ENCODE results near the gene HSD17B2. TPM values are rescaled to one million over a fixed set of nuclear protein-coding genes. Genes with fewer than 3 reads are reported as not detected.

Gene HSD17B2
- total and polyA plus RNA-seq, 4 donors, result 2.7 to 6.2 (median 3.1) TPM

GRCh38 chr16:82011199-82011641, 23.8 kb upstream of the HSD17B2 start, which contains the start of gene SDR42E1:
Gene SDR42E1 (minus strand): TSS chr16:82011470. CDS start chr16:82000858, 10,612 bp downstream.
- H3K9ac ChIP-seq (ENCODE audit: insufficient read depth in 1 of 2, low read length in 2 of 2), result no peak within 1 kb of the TSS
- no peaks in the 10 kb centered on the region for H3K36me3 ChIP-seq (ENCODE audit: control insufficient read depth in 4 of 4, insufficient read depth in 4 of 4, low read length in 4 of 4)
- TF ChIP-seq CTCF (IDR thresholded peaks at IDR 0.05; ENCODE audit: control extremely low read depth, extremely low read depth), result no peak
- ATAC-seq (ENCODE audit: insufficient read depth, low FRiP score), result peak; percentile 92
- peak within 1 kb of the TSS; percentile 64 for H3K4me3 ChIP-seq
- DNase-seq, result peak; percentile 42 to 68 (median 67)
- peaks cover 0 to 11% (median 7%) of the 10 kb centered on the region in 4 donors for H3K9me3 ChIP-seq (ENCODE audit: control insufficient read depth in 4 of 4, insufficient read depth in 3 of 4, low read length in 3 of 4)
- peak within 1 kb of the TSS in 1 of 2 donors; percentile 73 for H3K27ac ChIP-seq (ENCODE audit: low read depth in 1 of 2, low read length in 1 of 2)
- WGBS, 2 donors, result 3 to 6% methylated on average over 32 of the region's 32 CpGs
- peaks cover 0 to 4% (median 0%) of the 10 kb centered on the region in 5 donors for H3K4me1 ChIP-seq (ENCODE audit: control insufficient read depth in 5 of 5, insufficient read depth in 5 of 5, low read length in 5 of 5)
- peaks cover 0 to 7% (median 4%) of the 10 kb centered on the region in 3 donors for H3K27me3 ChIP-seq (ENCODE audit: control insufficient read depth in 3 of 3, insufficient read depth in 3 of 3, low read length in 2 of 3)

GRCh38 chr16:82013139-82013538, 21.9 kb upstream of the HSD17B2 start:
- H3K9ac ChIP-seq (ENCODE audit: insufficient read depth in 1 of 2, low read length in 2 of 2), result no peak overlapping the region
- peaks cover 0 to 11% (median 7%) of the 10 kb centered on the region in 4 donors for H3K9me3 ChIP-seq (ENCODE audit: control insufficient read depth in 4 of 4, insufficient read depth in 3 of 4, low read length in 3 of 4)
- H3K36me3 ChIP-seq (ENCODE audit: control insufficient read depth in 4 of 4, insufficient read depth in 4 of 4, low read length in 4 of 4), result no peaks in the 10 kb centered on the region
- ATAC-seq (ENCODE audit: insufficient read depth, low FRiP score) (no peak), DNase-seq (no peak)
- TF ChIP-seq CTCF (IDR thresholded peaks at IDR 0.05; ENCODE audit: control extremely low read depth, extremely low read depth), result no peak
- H3K4me1 ChIP-seq (ENCODE audit: control insufficient read depth in 5 of 5, insufficient read depth in 5 of 5, low read length in 5 of 5), result peaks cover 0 to 4% (median 0%) of the 10 kb centered on the region in 5 donors
- H3K27ac ChIP-seq (ENCODE audit: low read depth in 1 of 2, low read length in 1 of 2), result no peak overlapping the region
- no peak overlapping the region for H3K4me3 ChIP-seq
- H3K27me3 ChIP-seq (ENCODE audit: control insufficient read depth in 3 of 3, insufficient read depth in 3 of 3, low read length in 2 of 3), result peaks cover 0 to 7% (median 4%) of the 10 kb centered on the region in 3 donors
- WGBS, 2 donors, result 81 to 83% methylated on average over 2 of the region's 2 CpGs

- DNase-seq (peak in 1 of 3 donors; percentile 18), ATAC-seq (ENCODE audit: insufficient read depth, low FRiP score) (no peak)
- Histone ChIP-seq H3K4me3 (no peak overlapping the region), H3K4me1 (ENCODE audit: control insufficient read depth in 5 of 5, insufficient read depth in 5 of 5, low read length in 5 of 5) (peaks cover 0 to 2% (median 0%) of the 10 kb centered on the region in 5 donors), H3K9me3 (ENCODE audit: control insufficient read depth in 4 of 4, insufficient read depth in 3 of 4, low read length in 3 of 4) (peaks cover 0 to 7% (median 2%) of the 10 kb centered on the region in 4 donors), H3K36me3 (ENCODE audit: control insufficient read depth in 4 of 4, insufficient read depth in 4 of 4, low read length in 4 of 4) (no peaks in the 10 kb centered on the region), H3K27me3 (ENCODE audit: control insufficient read depth in 3 of 3, insufficient read depth in 3 of 3, low read length in 2 of 3) (peaks cover 0 to 7% (median 4%) of the 10 kb centered on the region in 3 donors), H3K9ac (ENCODE audit: insufficient read depth in 1 of 2, low read length in 2 of 2) (no peak overlapping the region), H3K27ac (ENCODE audit: low read depth in 1 of 2, low read length in 1 of 2) (no peak overlapping the region)
- WGBS, 2 donors, result 29 to 54% methylated on average over 7 of the region's 7 CpGs
- no peak for TF ChIP-seq CTCF (IDR thresholded peaks at IDR 0.05; ENCODE audit: control extremely low read depth, extremely low read depth)
These were observed 18.8 kb upstream of the HSD17B2 start for GRCh38 chr16:82016263-82016662.

- no peak for ATAC-seq (ENCODE audit: insufficient read depth, low FRiP score)
These were observed 18.1 kb upstream of the HSD17B2 start for GRCh38 chr16:82016964-82017363.

More at GRCh38 chr16:82016964-82017363, 18.1 kb upstream of the HSD17B2 start:
- no peak overlapping the region for H3K4me3 ChIP-seq
- peaks cover 0 to 7% (median under 1%) of the 10 kb centered on the region in 4 donors for H3K9me3 ChIP-seq (ENCODE audit: control insufficient read depth in 4 of 4, insufficient read depth in 3 of 4, low read length in 3 of 4)
- no peak overlapping the region for H3K9ac ChIP-seq (ENCODE audit: insufficient read depth in 1 of 2, low read length in 2 of 2)
- H3K27me3 ChIP-seq (ENCODE audit: control insufficient read depth in 3 of 3, insufficient read depth in 3 of 3, low read length in 2 of 3), result peaks cover 0 to 5% (median 0%) of the 10 kb centered on the region in 3 donors
- no peak for TF ChIP-seq CTCF (IDR thresholded peaks at IDR 0.05; ENCODE audit: control extremely low read depth, extremely low read depth)
- no peak for DNase-seq
- H3K4me1 ChIP-seq (ENCODE audit: control insufficient read depth in 5 of 5, insufficient read depth in 5 of 5, low read length in 5 of 5), result no peaks in the 10 kb centered on the region
- WGBS, 2 donors, result 54 to 81% methylated on average over 2 of the region's 2 CpGs
- no peaks in the 10 kb centered on the region for H3K36me3 ChIP-seq (ENCODE audit: control insufficient read depth in 4 of 4, insufficient read depth in 4 of 4, low read length in 4 of 4)
- no peak overlapping the region for H3K27ac ChIP-seq (ENCODE audit: low read depth in 1 of 2, low read length in 1 of 2)
